NK-92 (cell line): Measurements from ENCODE around the gene MUSK.

ENCODE experiments used
- DNase-seq: peaks from one replicate; lab custom pipeline; 2025; ENCODE audit not compliant: unreplicated experiment; lab: John Stamatoyannopoulos, UW

Gene MUSK

GRCh38 chr9:110668570-110669167, at the start of gene MUSK:
MUSK (plus strand) TSS chr9:110668791; CDS start chr9:110668905, 114 bp downstream.
- no peak for DNase-seq

- no peak for DNase-seq
Measured at GRCh38 chr9:110619831-110620230, 48.8 kb upstream of the MUSK start.

GRCh38 chr9:110620726-110621125, 47.9 kb upstream of the MUSK start:
- no peak for DNase-seq

- no peak for DNase-seq
Measured at GRCh38 chr9:110622368-110622767, 46.2 kb upstream of the MUSK start.

- no peak for DNase-seq
Measured at GRCh38 chr9:110623462-110624025, 45.0 kb upstream of the MUSK start.

- no peak for DNase-seq
Measured at GRCh38 chr9:110626101-110626829, 42.3 kb upstream of the MUSK start.

- no peak for DNase-seq
Measured at GRCh38 chr9:110635589-110635988, 33.0 kb upstream of the MUSK start.

GRCh38 chr9:110638381-110638954, 30.1 kb upstream of the MUSK start:
- no peak for DNase-seq

- DNase-seq = no peak
Measured at GRCh38 chr9:110640736-110641135, 27.9 kb upstream of the MUSK start.

- no peak for DNase-seq
Measured at GRCh38 chr9:110641293-110641692, 27.3 kb upstream of the MUSK start.

- DNase-seq = no peak
Measured at GRCh38 chr9:110648696-110649095, 19.9 kb upstream of the MUSK start.

GRCh38 chr9:110650261-110650660, 18.3 kb upstream of the MUSK start:
- DNase-seq = no peak

GRCh38 chr9:110650991-110651411, 17.6 kb upstream of the MUSK start:
- DNase-seq = no peak

GRCh38 chr9:110655754-110656641, 12.6 kb upstream of the MUSK start:
- DNase-seq = no peak

- DNase-seq = no peak
Measured at GRCh38 chr9:110659891-110660541, 8.6 kb upstream of the MUSK start.

GRCh38 chr9:110669433-110669832, 842 bp downstream of the MUSK start:
- DNase-seq = no peak

- no peak for DNase-seq
Measured at GRCh38 chr9:110671849-110672248, 3.3 kb downstream of the MUSK start.

GRCh38 chr9:110672873-110673510, 4.4 kb downstream of the MUSK start:
- DNase-seq = no peak

GRCh38 chr9:110687497-110687896, 18.9 kb downstream of the MUSK start:
- no peak for DNase-seq

GRCh38 chr9:110688329-110688728, 19.7 kb downstream of the MUSK start:
- DNase-seq = no peak
